ENCODE measurements around the gene DHRS3. TPM values are rescaled to one million over a fixed set of nuclear protein-coding genes. Genes with fewer than 3 reads are reported as not detected.
"Not testable (repeated sequence)": the region's sequence is repeated elsewhere in the genome, so short reads cannot be mapped to it uniquely, and the experiment has no call there.

DHRS3 gene
- total RNA-seq, 3 donors from 2014 or later: 85.9 to 141 (median 90.1) TPM

- TF ChIP-seq CTCF (IDR thresholded peaks at IDR 0.05): no peak
- intact Hi-C loops (cut with DNase I, micrococcal nuclease): loop anchor here (10.0 kb wide), 2 partner anchors 339 to 379 kb away; no protein-coding TSS in a partner anchor
- H3K4me1 ChIP-seq (ENCODE audit: low read depth): no peaks in the 10 kb centered on the region
- H3K36me3 ChIP-seq (ENCODE audit: low read depth): no peaks in the 10 kb centered on the region
- no peak for ATAC-seq
- peaks cover 4% of the 10 kb centered on the region for H3K9me3 ChIP-seq
- DNase-seq: no peak
- no peak overlapping the region for H3K4me3 ChIP-seq
Measured at GRCh38 chr1:12654004-12654567, 36.1 kb upstream of the DHRS3 start.

- no peaks in the 10 kb centered on the region for H3K36me3 ChIP-seq (ENCODE audit: low read depth)
- no peaks in the 10 kb centered on the region for H3K9me3 ChIP-seq
- DNase-seq (no peak), ATAC-seq (no peak)
- TF ChIP-seq CTCF (IDR thresholded peaks at IDR 0.05): no peak
- no peaks in the 10 kb centered on the region for H3K4me1 ChIP-seq (ENCODE audit: low read depth)
- intact Hi-C loops (cut with DNase I, micrococcal nuclease): loop anchor here (10.0 kb wide), 2 partner anchors 335 to 375 kb away; no protein-coding TSS in a partner anchor
- no peak overlapping the region for H3K4me3 ChIP-seq
Measured at GRCh38 chr1:12649971-12650421, 32.0 kb upstream of the DHRS3 start.

- Histone ChIP-seq H3K9me3 (no peaks in the 10 kb centered on the region), H3K4me3 (no peak overlapping the region), H3K4me1 (ENCODE audit: low read depth) (no peaks in the 10 kb centered on the region), H3K36me3 (ENCODE audit: low read depth) (no peaks in the 10 kb centered on the region)
- DNase-seq: no peak
- intact Hi-C loops (cut with DNase I, micrococcal nuclease): no loop called here
- ATAC-seq: no peak
- no peak for TF ChIP-seq CTCF (IDR thresholded peaks at IDR 0.05)
Measured at GRCh38 chr1:12648741-12649140, 30.7 kb upstream of the DHRS3 start.

- ATAC-seq; H3K4me1 ChIP-seq (ENCODE audit: low read depth); DNase-seq; H3K36me3 ChIP-seq (ENCODE audit: low read depth); H3K4me3 ChIP-seq; intact Hi-C loops (cut with DNase I, micrococcal nuclease): not testable (repeated sequence)
- H3K9me3 ChIP-seq: peaks cover 10% of the 10 kb centered on the region
Measured at GRCh38 chr1:12645401-12645800, 27.4 kb upstream of the DHRS3 start.

GRCh38 chr1:12644829-12645228 is 26.8 kb upstream of the DHRS3 start:
- intact Hi-C loops (cut with DNase I, micrococcal nuclease): no loop called here
- no peaks in the 10 kb centered on the region for H3K36me3 ChIP-seq (ENCODE audit: low read depth)
- no peak for TF ChIP-seq CTCF (IDR thresholded peaks at IDR 0.05)

GRCh38 chr1:12644237-12644636 is 26.2 kb upstream of the DHRS3 start:
- Histone ChIP-seq H3K4me3 (no peak overlapping the region), H3K36me3 (ENCODE audit: low read depth) (no peaks in the 10 kb centered on the region), H3K4me1 (ENCODE audit: low read depth) (no peaks in the 10 kb centered on the region), H3K9me3 (peaks cover 22% of the 10 kb centered on the region)
- DNase-seq (no peak), ATAC-seq (no peak)
- intact Hi-C loops (cut with DNase I, micrococcal nuclease): no loop called here
- no peak for TF ChIP-seq CTCF (IDR thresholded peaks at IDR 0.05)

More at GRCh38 chr1:12644829-12645228, 26.8 kb upstream of the DHRS3 start:
- no peak overlapping the region for H3K4me3 ChIP-seq
- H3K4me1 ChIP-seq (ENCODE audit: low read depth): no peaks in the 10 kb centered on the region
- DNase-seq (no peak), ATAC-seq (no peak)
- H3K9me3 ChIP-seq: peaks cover 16% of the 10 kb centered on the region

All from mucosa of descending colon (tissue), 3 donors.